ENCODE data around the gene EMC9. TPM values are rescaled to one million over a fixed set of nuclear protein-coding genes. Genes with fewer than 3 reads are reported as not detected.

The EMC9 gene
- polyA plus RNA-seq, 1 donor (not counting 4 experiments of a cell fraction or from before 2014, with no cell fraction given) = 11.0 TPM

DNA sequence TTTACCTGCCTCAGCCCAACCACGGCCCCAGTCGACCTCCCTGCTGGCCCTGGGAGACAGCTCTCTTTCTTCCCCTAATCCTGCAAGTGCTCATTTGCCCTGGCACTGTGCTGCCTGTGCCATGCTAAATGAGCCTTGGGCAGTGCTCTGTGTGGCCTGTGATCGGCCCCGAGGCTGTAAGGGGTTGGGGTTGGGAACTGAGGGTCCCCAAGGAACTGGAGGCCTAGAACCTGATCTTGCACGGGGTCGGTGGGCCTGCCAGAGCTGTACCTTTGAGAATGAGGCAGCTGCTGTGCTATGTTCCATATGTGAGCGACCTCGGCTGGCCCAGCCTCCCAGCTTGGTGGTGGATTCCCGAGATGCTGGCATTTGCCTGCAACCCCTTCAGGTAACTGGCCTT lies 8.7 kb upstream of the EMC9 start:
- DNase-seq (ENCODE audit: low read depth, low spot score) (no peak), FAIRE-seq (no peak)
- no peaks in the 10 kb centered on the region for H3K9me1 ChIP-seq (ENCODE audit: control insufficient read depth, extremely low read depth, insufficient read depth, low read length)
- H3K27ac ChIP-seq (ENCODE audit: control insufficient read depth, insufficient read depth, low read length) = no peak overlapping the region
- no peak overlapping the region for H3K4me3 ChIP-seq (ENCODE audit: control insufficient read depth in 2 of 3, extremely low read depth in 1 of 3, insufficient read depth in 2 of 3, low read depth in 1 of 3, low read length in 3 of 3)
- no peak overlapping the region for H2AFZ ChIP-seq (ENCODE audit: control insufficient read depth, low read length)
- no peak for TF ChIP-seq CTCF (optimal IDR thresholded peaks at IDR 0.05 in 1 of 3, IDR thresholded peaks at IDR 0.05 in 1 of 3, conservative IDR thresholded peaks at IDR 0.05 in 1 of 3; ENCODE audit: extremely low read depth in 1 of 3, insufficient read depth in 2 of 3, low read length in 3 of 3)
- TF ChIP-seq EZH2 (IDR thresholded peaks at IDR 0.05; ENCODE audit: low read length) = no peak
- H3K27me3 ChIP-seq (ENCODE audit: control insufficient read depth, extremely low read depth, insufficient read depth, low read length) = no peaks in the 10 kb centered on the region
- H3K36me3 ChIP-seq (ENCODE audit: control insufficient read depth in 2 of 2, extremely low read depth in 1 of 2, insufficient read depth in 2 of 2, low read length in 2 of 2) = peaks cover 29 to 42% of the 10 kb centered on the region in 2 experiments
- peaks cover 49% of the 10 kb centered on the region for H3K79me2 ChIP-seq (ENCODE audit: control insufficient read depth, insufficient read depth, low read length)
- H3K9ac ChIP-seq (ENCODE audit: control insufficient read depth, extremely low read depth, insufficient read depth, low read length) = no peak overlapping the region
- H3K4me2 ChIP-seq (ENCODE audit: control insufficient read depth, extremely low read depth, insufficient read depth, low read depth, low read length) = no peak overlapping the region
- H4K20me1 ChIP-seq (ENCODE audit: control insufficient read depth, extremely low read depth, insufficient read depth, low read length) = no peaks in the 10 kb centered on the region
- no peaks in the 10 kb centered on the region for H3K9me3 ChIP-seq (ENCODE audit: control insufficient read depth, low read depth, low read length)
- dilution Hi-C loops (cut with MboI; ENCODE audit: extremely low pct_ligation_motif_present, low sequenced_read_pairs) = no loop called here
- H3K4me1 ChIP-seq (ENCODE audit: control insufficient read depth, extremely low read depth, insufficient read depth, low read length) = peaks cover 19% of the 10 kb centered on the region

DNA sequence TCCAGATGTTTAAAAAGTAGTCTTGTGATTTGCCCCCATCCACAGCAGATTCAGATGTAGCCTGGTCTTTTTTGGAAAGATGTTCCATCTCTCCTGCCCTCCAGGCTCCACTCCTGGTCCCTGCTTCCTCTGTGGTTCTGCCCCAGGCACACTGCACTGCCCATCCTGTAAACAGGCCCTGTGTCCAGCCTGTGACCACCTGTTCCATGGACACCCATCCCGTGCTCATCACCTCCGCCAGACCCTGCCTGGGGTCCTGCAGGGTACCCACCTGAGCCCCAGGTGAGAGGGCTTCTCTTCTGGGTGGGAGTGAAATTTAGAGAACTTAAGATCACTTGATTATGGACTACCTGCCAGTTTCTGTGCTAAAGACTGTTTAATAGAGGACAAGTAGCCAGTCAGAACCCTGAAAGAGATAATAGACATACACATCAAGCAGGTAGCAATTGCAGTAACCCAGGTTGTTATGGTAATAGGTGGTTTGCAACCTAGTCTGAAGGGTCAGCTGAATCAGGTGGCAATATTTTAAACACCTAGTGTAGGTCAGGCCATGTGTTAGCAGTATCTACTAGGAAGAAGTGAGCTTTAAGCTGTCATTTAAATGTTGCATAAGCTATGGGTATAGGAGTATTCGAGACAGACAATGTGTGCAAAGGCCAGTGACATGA lies 8.0 kb upstream of the EMC9 start:
- H3K4me2 ChIP-seq (ENCODE audit: control insufficient read depth, extremely low read depth, insufficient read depth, low read depth, low read length) = no peak overlapping the region
- no peaks in the 10 kb centered on the region for H3K9me3 ChIP-seq (ENCODE audit: control insufficient read depth, low read depth, low read length)
- no peak overlapping the region for H3K9ac ChIP-seq (ENCODE audit: control insufficient read depth, extremely low read depth, insufficient read depth, low read length)
- H3K27ac ChIP-seq (ENCODE audit: control insufficient read depth, insufficient read depth, low read length) = no peak overlapping the region
- dilution Hi-C loops (cut with MboI; ENCODE audit: extremely low pct_ligation_motif_present, low sequenced_read_pairs) = no loop called here
- DNase-seq (ENCODE audit: low read depth, low spot score) (no peak), FAIRE-seq (no peak)
- no peaks in the 10 kb centered on the region for H3K9me1 ChIP-seq (ENCODE audit: control insufficient read depth, extremely low read depth, insufficient read depth, low read length)
- no peak overlapping the region for H2AFZ ChIP-seq (ENCODE audit: control insufficient read depth, low read length)
- H3K4me1 ChIP-seq (ENCODE audit: control insufficient read depth, extremely low read depth, insufficient read depth, low read length) = peaks cover 20% of the 10 kb centered on the region
- peaks cover 24 to 39% of the 10 kb centered on the region in 2 experiments for H3K36me3 ChIP-seq (ENCODE audit: control insufficient read depth in 2 of 2, extremely low read depth in 1 of 2, insufficient read depth in 2 of 2, low read length in 2 of 2)
- peaks cover 56% of the 10 kb centered on the region for H3K79me2 ChIP-seq (ENCODE audit: control insufficient read depth, insufficient read depth, low read length)
- no peaks in the 10 kb centered on the region for H4K20me1 ChIP-seq (ENCODE audit: control insufficient read depth, extremely low read depth, insufficient read depth, low read length)
- H3K27me3 ChIP-seq (ENCODE audit: control insufficient read depth, extremely low read depth, insufficient read depth, low read length) = no peaks in the 10 kb centered on the region
- no peak overlapping the region for H3K4me3 ChIP-seq (ENCODE audit: control insufficient read depth in 2 of 3, extremely low read depth in 1 of 3, insufficient read depth in 2 of 3, low read depth in 1 of 3, low read length in 3 of 3)
- TF ChIP-seq CTCF (optimal IDR thresholded peaks at IDR 0.05 in 1 of 3, IDR thresholded peaks at IDR 0.05 in 1 of 3, conservative IDR thresholded peaks at IDR 0.05 in 1 of 3; ENCODE audit: extremely low read depth in 1 of 3, insufficient read depth in 2 of 3, low read length in 3 of 3) (no peak), EZH2 (IDR thresholded peaks at IDR 0.05; ENCODE audit: low read length) (no peak)
